Measurements from ENCODE around the gene MBD3L1. TPM values are rescaled to one million over a fixed set of nuclear protein-coding genes. Genes with fewer than 3 reads are reported as not detected.

The MBD3L1 gene
- total RNA-seq, 2 donors from 2014 or later = not detected

DNA sequence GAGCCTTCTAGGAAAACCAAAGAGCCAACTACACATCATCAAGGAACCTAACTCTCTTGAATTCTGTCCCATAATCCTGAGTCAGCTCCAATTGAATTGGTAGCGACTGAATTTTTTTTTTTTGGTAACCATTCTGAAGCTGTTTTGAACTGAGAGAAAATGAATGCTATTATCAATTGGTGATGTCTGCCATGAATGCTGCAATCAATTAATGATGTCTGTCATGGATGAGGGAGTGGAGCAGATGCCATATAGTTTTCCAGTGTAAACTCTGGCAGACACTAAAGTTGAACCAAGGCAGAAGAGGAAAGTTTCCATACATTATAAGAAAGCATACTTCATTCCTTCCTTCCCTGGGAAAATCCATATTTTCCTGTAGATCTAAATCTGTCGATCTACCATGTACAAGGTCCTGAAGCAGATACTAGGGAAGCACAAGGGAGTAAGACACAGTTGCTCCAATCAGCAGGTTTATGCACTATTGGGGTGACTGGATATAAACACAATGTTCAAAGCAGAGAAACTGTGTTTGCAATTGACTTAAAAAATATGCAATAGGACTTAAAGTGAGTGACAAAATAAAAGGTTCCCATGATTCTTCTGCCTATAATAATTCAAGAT lies 48.8 kb downstream of the MBD3L1 start:
- no peaks in the 10 kb centered on the region for H3K27me3 ChIP-seq
- H3K9me3 ChIP-seq = no peaks in the 10 kb centered on the region
- no peak overlapping the region for H3K9ac ChIP-seq (ENCODE audit: low read depth in 2 of 2, low read length in 2 of 2)
- H3K4me3 ChIP-seq = no peak overlapping the region
- H3K4me1 ChIP-seq = no peaks in the 10 kb centered on the region
- no peaks in the 10 kb centered on the region for H3K36me3 ChIP-seq
- TF ChIP-seq, protein P1, sequence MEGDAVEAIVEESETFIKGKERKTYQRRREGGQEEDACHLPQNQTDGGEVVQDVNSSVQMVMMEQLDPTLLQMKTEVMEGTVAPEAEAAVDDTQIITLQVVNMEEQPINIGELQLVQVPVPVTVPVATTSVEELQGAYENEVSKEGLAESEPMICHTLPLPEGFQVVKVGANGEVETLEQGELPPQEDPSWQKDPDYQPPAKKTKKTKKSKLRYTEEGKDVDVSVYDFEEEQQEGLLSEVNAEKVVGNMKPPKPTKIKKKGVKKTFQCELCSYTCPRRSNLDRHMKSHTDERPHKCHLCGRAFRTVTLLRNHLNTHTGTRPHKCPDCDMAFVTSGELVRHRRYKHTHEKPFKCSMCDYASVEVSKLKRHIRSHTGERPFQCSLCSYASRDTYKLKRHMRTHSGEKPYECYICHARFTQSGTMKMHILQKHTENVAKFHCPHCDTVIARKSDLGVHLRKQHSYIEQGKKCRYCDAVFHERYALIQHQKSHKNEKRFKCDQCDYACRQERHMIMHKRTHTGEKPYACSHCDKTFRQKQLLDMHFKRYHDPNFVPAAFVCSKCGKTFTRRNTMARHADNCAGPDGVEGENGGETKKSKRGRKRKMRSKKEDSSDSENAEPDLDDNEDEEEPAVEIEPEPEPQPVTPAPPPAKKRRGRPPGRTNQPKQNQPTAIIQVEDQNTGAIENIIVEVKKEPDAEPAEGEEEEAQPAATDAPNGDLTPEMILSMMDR (IDR thresholded peaks at IDR 0.05) = no peak
- no peak overlapping the region for H3K27ac ChIP-seq
- intact Hi-C loops (cut with DNase I) = no loop called here
- DNase-seq = no peak

DNA sequence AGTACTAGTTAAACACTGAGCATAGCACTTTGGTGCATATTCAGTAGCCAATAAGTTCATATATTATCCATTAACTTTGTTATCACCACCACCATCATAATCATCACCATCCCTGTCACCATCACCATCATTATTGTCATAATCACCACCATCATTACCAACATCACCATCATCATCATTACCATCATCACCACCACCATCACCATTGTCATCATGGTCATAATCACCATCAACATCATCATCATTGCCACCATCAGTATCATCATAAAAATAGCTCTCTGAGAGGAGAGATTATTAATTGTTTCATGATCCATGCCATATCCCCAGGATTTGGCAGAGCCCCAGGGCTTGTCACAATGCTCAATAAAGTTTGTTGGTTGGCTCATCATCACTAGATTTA lies 49.3 kb downstream of the MBD3L1 start:
- Histone ChIP-seq H3K9me3 (no peaks in the 10 kb centered on the region), H3K27me3 (no peaks in the 10 kb centered on the region), H3K4me1 (no peaks in the 10 kb centered on the region), H3K27ac (no peak overlapping the region), H3K9ac (ENCODE audit: low read depth in 2 of 2, low read length in 2 of 2) (no peak overlapping the region), H3K36me3 (no peaks in the 10 kb centered on the region), H3K4me3 (no peak overlapping the region)
- TF ChIP-seq, protein P1 (IDR thresholded peaks at IDR 0.05) = no peak
- no peak for DNase-seq
- intact Hi-C loops (cut with DNase I) = no loop called here

DNA sequence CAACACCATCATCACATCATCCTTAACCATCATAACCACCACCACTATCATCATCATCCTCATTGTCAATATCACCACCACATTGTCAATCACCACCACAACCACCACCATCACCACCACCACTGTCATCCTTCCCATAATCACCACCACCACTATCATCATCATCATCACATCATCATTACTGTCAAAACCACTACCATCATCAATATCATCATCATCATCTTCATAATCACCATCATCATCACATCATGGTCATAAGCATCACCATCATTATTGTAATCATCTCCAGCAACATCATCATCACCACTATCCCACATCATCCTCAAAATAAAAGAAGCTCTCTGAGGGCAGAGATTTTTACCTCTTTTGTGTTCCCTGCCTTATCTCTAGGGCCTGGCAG lies 52.2 kb downstream of the MBD3L1 start:
- no peaks in the 10 kb centered on the region for H3K4me1 ChIP-seq
- no peaks in the 10 kb centered on the region for H3K36me3 ChIP-seq
- intact Hi-C loops (cut with DNase I) = no loop called here
- TF ChIP-seq, protein P1 (IDR thresholded peaks at IDR 0.05) = no peak
- H3K4me3 ChIP-seq = no peak overlapping the region
- H3K9me3 ChIP-seq = no peaks in the 10 kb centered on the region
- no peak overlapping the region for H3K27ac ChIP-seq
- no peak overlapping the region for H3K9ac ChIP-seq (ENCODE audit: low read depth in 2 of 2, low read length in 2 of 2)
- DNase-seq = no peak
- H3K27me3 ChIP-seq = no peaks in the 10 kb centered on the region

DNA sequence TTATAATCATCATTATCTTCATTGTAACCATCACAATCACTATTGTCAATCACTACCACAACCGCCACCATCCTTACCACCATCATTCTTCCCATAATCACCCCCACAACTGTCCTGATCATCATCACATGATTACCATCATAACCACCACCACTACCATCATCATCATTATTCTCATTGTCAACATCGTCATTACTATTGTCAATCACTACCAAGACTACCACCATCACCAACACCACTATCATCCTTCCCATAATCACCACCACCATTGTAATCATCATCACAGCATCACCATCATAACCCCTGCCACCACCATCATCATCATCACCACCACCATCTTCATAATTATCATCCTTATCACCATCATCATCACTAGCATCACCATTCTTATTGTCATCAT lies 55.2 kb downstream of the MBD3L1 start:
- intact Hi-C loops (cut with DNase I) = no loop called here
- TF ChIP-seq, protein P1 (IDR thresholded peaks at IDR 0.05) = no peak

DNA sequence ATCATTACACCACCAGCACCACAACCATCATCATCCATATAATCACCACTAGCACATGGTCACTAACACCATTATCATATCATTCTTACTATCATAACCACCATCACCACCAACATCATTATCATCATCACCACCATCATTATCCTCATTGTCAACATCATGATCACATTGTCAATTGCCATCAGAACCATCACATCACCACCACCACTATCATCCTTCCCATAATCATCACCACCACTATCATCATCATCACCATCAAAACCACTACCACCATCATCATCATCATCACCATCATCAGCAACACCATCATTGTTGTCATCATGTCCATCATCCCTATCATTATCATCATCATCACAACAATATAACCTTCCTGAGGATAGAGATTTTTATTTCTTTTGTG lies 58.1 kb downstream of the MBD3L1 start:
- Histone ChIP-seq H3K27me3 (no peaks in the 10 kb centered on the region), H3K27ac (no peak overlapping the region), H3K4me1 (no peaks in the 10 kb centered on the region), H3K4me3 (no peak overlapping the region), H3K9me3 (no peaks in the 10 kb centered on the region), H3K9ac (ENCODE audit: low read depth in 2 of 2, low read length in 2 of 2) (no peak overlapping the region), H3K36me3 (no peaks in the 10 kb centered on the region)
- intact Hi-C loops (cut with DNase I) = no loop called here
- DNase-seq = no peak
- TF ChIP-seq, protein P1 (IDR thresholded peaks at IDR 0.05) = no peak

More for the DNA sequence above, 55.2 kb downstream of the MBD3L1 start:
- no peaks in the 10 kb centered on the region for H3K9me3 ChIP-seq
- no peak overlapping the region for H3K4me3 ChIP-seq
- no peaks in the 10 kb centered on the region for H3K27me3 ChIP-seq
- no peaks in the 10 kb centered on the region for H3K4me1 ChIP-seq
- no peak for DNase-seq
- no peak overlapping the region for H3K27ac ChIP-seq
- H3K9ac ChIP-seq (ENCODE audit: low read depth in 2 of 2, low read length in 2 of 2) = no peak overlapping the region
- H3K36me3 ChIP-seq = no peaks in the 10 kb centered on the region

Other genes with a start within 250 kb of the MBD3L1 start
- 1 to 10 TPM; 3.9 TPM for gene ADAMTS10, start 221.7 kb upstream of the MBD3L1 start, total RNA-seq
- gene NFILZ, start 201.7 kb upstream of the MBD3L1 start, total RNA-seq = not detected
- gene ACTL9, start 133.6 kb upstream of the MBD3L1 start, total RNA-seq = not detected
- gene OR2Z1, start 110.7 kb upstream of the MBD3L1 start, total RNA-seq = not detected
- gene ZNF558, start 73 bp upstream of the MBD3L1 start, total RNA-seq = 10 to 100 TPM; 14.1 to 17.6 TPM
- gene MUC16, start 178.0 kb downstream of the MBD3L1 start, total RNA-seq = under 1 TPM in 1 of 2 donors, not detected in 1; 0.02 TPM

Measured in colonic mucosa (tissue), 4 donors.